WTC11 (cell line): Measurements from ENCODE around the gene CARS2. TPM values are rescaled to one million over a fixed set of nuclear protein-coding genes. Genes with fewer than 3 reads are reported as not detected.

Source experiments
- ATAC-seq: fragments of 200-7000 bp; cut with Tn5 transposase; 2 replicates; pipeline ENCODE4 v1.10.0; 2021; ENCODE audit warnings: mild to moderate bottlenecking, moderate library complexity
- CTCF ChIA-PET: fragments of 300-600 bp; sonication (Branson Sonifier 250); formaldehyde crosslinking; loops from one replicate; lab custom pipeline; 2021; ENCODE audit warnings: antibody characterized with exemption; lab: Charles Lee
- POLR2A ChIA-PET: fragments of 350-600 bp; sonication (Branson Sonifier 250); formaldehyde crosslinking; loops from one replicate; lab custom pipeline; 2021; ENCODE audit warnings: antibody characterized with exemption; lab: Charles Lee
- DNase-seq: peaks from one replicate; pipeline ENCODE4 v3.0.0; 2021; ENCODE audit warnings: low spot score
- H3K27ac Mint-ChIP-seq: 2 replicates; pipeline ENCODE4 v1.8.0; 2021; ENCODE audit warnings: mixed read lengths
- H3K27me3 Mint-ChIP-seq: 2 replicates; pipeline ENCODE4 v1.8.0; 2021; ENCODE audit warnings: low read depth, mild to moderate bottlenecking, moderate library complexity, mixed read lengths
- H3K36me3 Mint-ChIP-seq: 2 replicates; pipeline ENCODE4 v1.8.0; 2021; ENCODE audit warnings: mixed read lengths
- H3K4me1 Mint-ChIP-seq: 2 replicates; pipeline ENCODE4 v1.8.0; 2022; ENCODE audit warnings: mixed read lengths
- H3K4me3 Mint-ChIP-seq: 2 replicates; pipeline ENCODE4 v1.8.0; 2021; ENCODE audit warnings: mild to moderate bottlenecking, moderate library complexity, mixed read lengths
- H3K9me3 Mint-ChIP-seq: 2 replicates; pipeline ENCODE4 v1.8.0; 2021; ENCODE audit warnings: mixed read lengths
- ATF1 ChIP-seq: sonication (generic); formaldehyde crosslinking; IDR thresholded peaks from 2 replicates; pipeline ENCODE4 v1.8.1; 2023; ENCODE audit warnings: mild to moderate bottlenecking, moderate library complexity, missing genetic modification reagents
- ETV6 ChIP-seq: sonication (generic); formaldehyde crosslinking; IDR thresholded peaks from 2 replicates; pipeline ENCODE4 v1.8.1; 2022; ENCODE audit warnings: mild to moderate bottlenecking, missing genetic modification reagents
- FOXK1 ChIP-seq: sonication (generic); formaldehyde crosslinking; IDR thresholded peaks from 2 replicates; pipeline ENCODE4 v1.8.0; 2022; ENCODE audit warnings: mild to moderate bottlenecking, moderate library complexity, missing genetic modification reagents
- GRHL2 ChIP-seq: fragments of 250-450 bp; sonication (Bioruptor Pico); IDR thresholded peaks from 2 replicates; pipeline ENCODE4 v1.8.0; 2022; ENCODE audit warnings: mild to moderate bottlenecking, moderate library complexity; ENCODE audit not compliant: insufficient replicate concordance, severe bottlenecking
- NFE2L1 ChIP-seq: sonication (generic); formaldehyde crosslinking; IDR thresholded peaks from 2 replicates; pipeline ENCODE4 v1.8.1; 2023; ENCODE audit warnings: missing genetic modification reagents
- OVOL2 ChIP-seq: fragments of 250-450 bp; sonication (Bioruptor Pico); IDR thresholded peaks from 2 replicates; pipeline ENCODE4 v1.9.0; 2021; ENCODE audit warnings: mild to moderate bottlenecking, borderline replicate concordance
- RELA ChIP-seq: sonication (generic); formaldehyde crosslinking; IDR thresholded peaks from 2 replicates; pipeline ENCODE4 v1.8.1; 2022; ENCODE audit warnings: missing genetic modification reagents, mild to moderate bottlenecking, borderline replicate concordance
- RORB ChIP-seq: fragments of 250-450 bp; sonication (Bioruptor Pico); IDR thresholded peaks from 2 replicates; pipeline ENCODE4 v1.9.0; 2021; ENCODE audit warnings: mild to moderate bottlenecking
- SMAD3 ChIP-seq: sonication (generic); formaldehyde crosslinking; IDR thresholded peaks from 2 replicates; pipeline ENCODE4 v1.8.0; 2022; ENCODE audit warnings: missing genetic modification reagents, mild to moderate bottlenecking, borderline replicate concordance
- SMAD4 ChIP-seq: sonication (generic); formaldehyde crosslinking; IDR thresholded peaks from 2 replicates; pipeline ENCODE4 v1.8.0; 2022; ENCODE audit warnings: mild to moderate bottlenecking, missing genetic modification reagents
- ZNF219 ChIP-seq: sonication (generic); formaldehyde crosslinking; IDR thresholded peaks from 2 replicates; pipeline ENCODE4 v1.8.0; 2023; ENCODE audit warnings: missing genetic modification reagents, mild to moderate bottlenecking, borderline replicate concordance
- ZNF232 ChIP-seq: sonication (generic); formaldehyde crosslinking; IDR thresholded peaks from 2 replicates; pipeline ENCODE4 v1.8.0; 2022; ENCODE audit warnings: mild to moderate bottlenecking, missing genetic modification reagents
- ZNF263 ChIP-seq: sonication (generic); formaldehyde crosslinking; IDR thresholded peaks from 2 replicates; pipeline ENCODE4 v1.8.1; 2022; ENCODE audit warnings: low read depth, mild to moderate bottlenecking, moderate library complexity, missing genetic modification reagents
- ZNF317 ChIP-seq: sonication (generic); formaldehyde crosslinking; IDR thresholded peaks from 2 replicates; pipeline ENCODE4 v1.8.1; 2023; ENCODE audit warnings: low read depth, mild to moderate bottlenecking, moderate library complexity, missing genetic modification reagents, borderline replicate concordance
- total RNA-seq: library from RNA; stranded (reverse); gene quantifications from 3 replicates; pipeline ENCODE4 v1.2.3, GENCODE V29; 2021
- TF ChIP-seq, protein P1 (sequence below): fragments of 250-450 bp; sonication (Bioruptor Pico); conservative IDR thresholded peaks from 2 replicates; pipeline ENCODE4 v1.9.0; 2021; ENCODE audit warnings: mild to moderate bottlenecking
- TF ChIP-seq, protein P2 (sequence below): sonication (generic); formaldehyde crosslinking; IDR thresholded peaks from 2 replicates; pipeline ENCODE4 v1.8.1; 2022; ENCODE audit warnings: mild to moderate bottlenecking, missing genetic modification reagents, moderate library complexity, borderline replicate concordance
- TF ChIP-seq, protein P3 (sequence below): sonication (generic); formaldehyde crosslinking; IDR thresholded peaks from 2 replicates; pipeline ENCODE4 v1.8.1; 2022; ENCODE audit warnings: low read depth, missing genetic modification reagents, borderline replicate concordance
- TF ChIP-seq, protein P4 (sequence below): sonication (generic); formaldehyde crosslinking; IDR thresholded peaks from 2 replicates; pipeline ENCODE4 v1.8.0; 2022; ENCODE audit warnings: mild to moderate bottlenecking, missing genetic modification reagents
- TF ChIP-seq, protein P5 (sequence below): sonication (generic); formaldehyde crosslinking; conservative IDR thresholded peaks from 2 replicates; pipeline ENCODE4 v1.8.1; 2023; ENCODE audit warnings: mild to moderate bottlenecking, low read depth, missing genetic modification reagents, moderate library complexity
- TF ChIP-seq, protein P6 (sequence below): sonication (generic); formaldehyde crosslinking; IDR thresholded peaks from 2 replicates; pipeline ENCODE4 v1.8.0; 2023; ENCODE audit warnings: missing genetic modification reagents, mild to moderate bottlenecking, borderline replicate concordance

CARS2 gene
- total RNA-seq, 1 experiment from 2014 or later, result 39.9 TPM

DNA sequence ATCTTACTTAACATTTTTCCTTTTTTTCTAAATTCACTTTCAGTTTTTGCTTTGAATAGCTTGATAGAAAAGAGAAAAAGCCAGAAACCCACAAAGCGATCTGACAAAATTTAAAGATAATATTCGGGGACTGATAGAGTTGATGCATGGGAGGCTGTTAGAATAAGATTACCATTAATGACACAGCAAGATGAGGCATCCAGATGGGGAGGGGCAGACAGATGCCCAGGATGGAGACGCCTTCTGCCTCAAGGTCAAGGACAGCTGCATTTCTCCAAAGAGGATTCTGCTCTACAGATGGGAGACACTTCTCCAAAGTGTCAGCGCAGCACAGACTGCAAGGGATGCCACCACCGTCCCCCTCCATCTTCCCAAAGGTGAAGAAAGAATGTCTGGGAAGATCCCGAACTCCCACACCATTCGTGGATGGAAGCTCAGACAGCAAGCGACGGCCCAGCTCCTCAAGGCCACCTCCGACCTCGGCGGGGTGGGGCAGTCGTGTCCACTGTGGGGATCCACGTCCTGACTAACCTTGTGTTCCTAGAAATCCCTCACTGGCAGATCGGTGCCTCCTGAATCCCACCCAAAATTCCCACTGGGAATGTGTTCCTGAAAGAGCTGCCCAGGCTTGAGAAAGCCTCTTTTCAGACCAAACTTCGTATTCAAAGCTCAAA lies 57.6 kb downstream of the CARS2 start (continued):
- TF ChIP-seq, protein P1, sequence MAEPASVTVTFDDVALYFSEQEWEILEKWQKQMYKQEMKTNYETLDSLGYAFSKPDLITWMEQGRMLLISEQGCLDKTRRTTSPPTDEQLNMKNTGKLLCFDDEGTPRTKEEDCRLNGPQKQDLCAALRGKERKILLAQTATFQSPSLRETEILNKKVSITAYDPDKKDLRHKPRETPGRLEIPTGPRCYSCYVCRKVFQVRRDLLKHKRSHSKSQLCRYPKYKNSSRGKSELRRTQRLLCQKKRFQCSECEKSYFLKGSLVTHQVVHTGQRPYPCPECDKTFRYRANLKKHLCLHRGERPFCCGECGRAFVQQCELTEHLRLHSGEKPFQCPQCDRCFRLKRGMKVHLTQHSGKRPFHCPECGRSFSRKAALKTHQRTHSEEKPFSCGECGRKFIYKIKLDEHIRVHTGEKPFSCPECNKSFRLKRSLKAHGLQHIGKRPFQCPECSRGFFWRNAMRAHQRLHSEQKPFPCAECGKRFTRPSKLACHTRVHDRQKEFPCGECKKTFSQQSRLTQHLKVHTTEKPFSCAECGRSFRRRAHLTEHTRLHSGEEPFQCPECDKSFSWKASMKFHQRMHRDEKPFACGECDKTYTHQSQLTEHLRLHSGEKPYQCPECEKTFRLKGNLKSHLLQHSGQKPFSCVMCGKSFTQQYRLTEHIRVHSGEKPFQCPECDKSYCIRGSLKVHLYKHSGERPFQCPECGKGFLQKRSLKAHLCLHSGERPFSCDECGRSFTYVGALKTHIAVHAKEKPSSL (CRISPR knock-in tag), result no peak
- TF ChIP-seq ZNF263 (CRISPR knock-in tag) (no peak), ETV6 (CRISPR knock-in tag) (no peak)

DNA sequence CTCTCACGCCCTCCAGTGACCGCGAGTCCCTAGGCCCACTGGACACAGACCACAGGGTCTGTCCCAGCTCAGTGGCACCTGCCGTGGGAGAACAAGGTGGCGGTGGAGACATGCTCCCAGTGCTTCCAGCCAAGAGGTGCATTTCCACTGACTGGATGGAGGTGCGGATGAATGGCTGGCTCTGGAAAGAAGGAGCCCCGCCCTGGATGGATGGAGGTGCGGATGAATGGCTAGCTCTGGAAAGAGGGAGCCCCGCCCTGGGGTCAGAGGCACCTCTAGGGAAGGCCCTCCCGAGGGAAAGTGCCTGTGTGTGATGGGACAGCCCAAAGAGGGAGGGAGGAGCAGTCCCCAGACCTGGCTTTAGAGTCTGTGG lies 58.6 kb downstream of the CARS2 start:
- H3K27me3 Mint-ChIP-seq, result no peaks in the 10 kb centered on the region
- TF ChIP-seq OVOL2 (CRISPR knock-in tag) (no peak), SMAD4 (CRISPR knock-in tag) (no peak), ETV6 (CRISPR knock-in tag) (no peak), SMAD3 (CRISPR knock-in tag) (no peak), RORB (CRISPR knock-in tag) (no peak), ZNF219 (CRISPR knock-in tag) (no peak), ZNF317 (CRISPR knock-in tag) (no peak), ATF1 (CRISPR knock-in tag) (no peak), NFE2L1 (CRISPR knock-in tag) (no peak), RELA (CRISPR knock-in tag) (no peak), FOXK1 (no peak), GRHL2 (CRISPR knock-in tag) (no peak), ZNF232 (CRISPR knock-in tag) (no peak)
- TF ChIP-seq, protein P2, sequence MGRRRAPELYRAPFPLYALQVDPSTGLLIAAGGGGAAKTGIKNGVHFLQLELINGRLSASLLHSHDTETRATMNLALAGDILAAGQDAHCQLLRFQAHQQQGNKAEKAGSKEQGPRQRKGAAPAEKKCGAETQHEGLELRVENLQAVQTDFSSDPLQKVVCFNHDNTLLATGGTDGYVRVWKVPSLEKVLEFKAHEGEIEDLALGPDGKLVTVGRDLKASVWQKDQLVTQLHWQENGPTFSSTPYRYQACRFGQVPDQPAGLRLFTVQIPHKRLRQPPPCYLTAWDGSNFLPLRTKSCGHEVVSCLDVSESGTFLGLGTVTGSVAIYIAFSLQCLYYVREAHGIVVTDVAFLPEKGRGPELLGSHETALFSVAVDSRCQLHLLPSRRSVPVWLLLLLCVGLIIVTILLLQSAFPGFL (CRISPR knock-in tag), result no peak
- TF ChIP-seq, protein P3, sequence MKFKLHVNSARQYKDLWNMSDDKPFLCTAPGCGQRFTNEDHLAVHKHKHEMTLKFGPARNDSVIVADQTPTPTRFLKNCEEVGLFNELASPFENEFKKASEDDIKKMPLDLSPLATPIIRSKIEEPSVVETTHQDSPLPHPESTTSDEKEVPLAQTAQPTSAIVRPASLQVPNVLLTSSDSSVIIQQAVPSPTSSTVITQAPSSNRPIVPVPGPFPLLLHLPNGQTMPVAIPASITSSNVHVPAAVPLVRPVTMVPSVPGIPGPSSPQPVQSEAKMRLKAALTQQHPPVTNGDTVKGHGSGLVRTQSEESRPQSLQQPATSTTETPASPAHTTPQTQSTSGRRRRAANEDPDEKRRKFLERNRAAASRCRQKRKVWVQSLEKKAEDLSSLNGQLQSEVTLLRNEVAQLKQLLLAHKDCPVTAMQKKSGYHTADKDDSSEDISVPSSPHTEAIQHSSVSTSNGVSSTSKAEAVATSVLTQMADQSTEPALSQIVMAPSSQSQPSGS, result no peak
- TF ChIP-seq, protein P4, sequence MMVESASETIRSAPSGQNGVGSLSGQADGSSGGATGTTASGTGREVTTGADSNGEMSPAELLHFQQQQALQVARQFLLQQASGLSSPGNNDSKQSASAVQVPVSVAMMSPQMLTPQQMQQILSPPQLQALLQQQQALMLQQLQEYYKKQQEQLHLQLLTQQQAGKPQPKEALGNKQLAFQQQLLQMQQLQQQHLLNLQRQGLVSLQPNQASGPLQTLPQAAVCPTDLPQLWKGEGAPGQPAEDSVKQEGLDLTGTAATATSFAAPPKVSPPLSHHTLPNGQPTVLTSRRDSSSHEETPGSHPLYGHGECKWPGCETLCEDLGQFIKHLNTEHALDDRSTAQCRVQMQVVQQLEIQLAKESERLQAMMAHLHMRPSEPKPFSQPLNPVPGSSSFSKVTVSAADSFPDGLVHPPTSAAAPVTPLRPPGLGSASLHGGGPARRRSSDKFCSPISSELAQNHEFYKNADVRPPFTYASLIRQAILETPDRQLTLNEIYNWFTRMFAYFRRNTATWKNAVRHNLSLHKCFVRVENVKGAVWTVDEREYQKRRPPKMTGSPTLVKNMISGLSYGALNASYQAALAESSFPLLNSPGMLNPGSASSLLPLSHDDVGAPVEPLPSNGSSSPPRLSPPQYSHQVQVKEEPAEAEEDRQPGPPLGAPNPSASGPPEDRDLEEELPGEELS (CRISPR knock-in tag), result no peak
- TF ChIP-seq, protein P5, sequence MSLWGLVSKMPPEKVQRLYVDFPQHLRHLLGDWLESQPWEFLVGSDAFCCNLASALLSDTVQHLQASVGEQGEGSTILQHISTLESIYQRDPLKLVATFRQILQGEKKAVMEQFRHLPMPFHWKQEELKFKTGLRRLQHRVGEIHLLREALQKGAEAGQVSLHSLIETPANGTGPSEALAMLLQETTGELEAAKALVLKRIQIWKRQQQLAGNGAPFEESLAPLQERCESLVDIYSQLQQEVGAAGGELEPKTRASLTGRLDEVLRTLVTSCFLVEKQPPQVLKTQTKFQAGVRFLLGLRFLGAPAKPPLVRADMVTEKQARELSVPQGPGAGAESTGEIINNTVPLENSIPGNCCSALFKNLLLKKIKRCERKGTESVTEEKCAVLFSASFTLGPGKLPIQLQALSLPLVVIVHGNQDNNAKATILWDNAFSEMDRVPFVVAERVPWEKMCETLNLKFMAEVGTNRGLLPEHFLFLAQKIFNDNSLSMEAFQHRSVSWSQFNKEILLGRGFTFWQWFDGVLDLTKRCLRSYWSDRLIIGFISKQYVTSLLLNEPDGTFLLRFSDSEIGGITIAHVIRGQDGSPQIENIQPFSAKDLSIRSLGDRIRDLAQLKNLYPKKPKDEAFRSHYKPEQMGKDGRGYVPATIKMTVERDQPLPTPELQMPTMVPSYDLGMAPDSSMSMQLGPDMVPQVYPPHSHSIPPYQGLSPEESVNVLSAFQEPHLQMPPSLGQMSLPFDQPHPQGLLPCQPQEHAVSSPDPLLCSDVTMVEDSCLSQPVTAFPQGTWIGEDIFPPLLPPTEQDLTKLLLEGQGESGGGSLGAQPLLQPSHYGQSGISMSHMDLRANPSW, result no peak
- TF ChIP-seq, protein P6, sequence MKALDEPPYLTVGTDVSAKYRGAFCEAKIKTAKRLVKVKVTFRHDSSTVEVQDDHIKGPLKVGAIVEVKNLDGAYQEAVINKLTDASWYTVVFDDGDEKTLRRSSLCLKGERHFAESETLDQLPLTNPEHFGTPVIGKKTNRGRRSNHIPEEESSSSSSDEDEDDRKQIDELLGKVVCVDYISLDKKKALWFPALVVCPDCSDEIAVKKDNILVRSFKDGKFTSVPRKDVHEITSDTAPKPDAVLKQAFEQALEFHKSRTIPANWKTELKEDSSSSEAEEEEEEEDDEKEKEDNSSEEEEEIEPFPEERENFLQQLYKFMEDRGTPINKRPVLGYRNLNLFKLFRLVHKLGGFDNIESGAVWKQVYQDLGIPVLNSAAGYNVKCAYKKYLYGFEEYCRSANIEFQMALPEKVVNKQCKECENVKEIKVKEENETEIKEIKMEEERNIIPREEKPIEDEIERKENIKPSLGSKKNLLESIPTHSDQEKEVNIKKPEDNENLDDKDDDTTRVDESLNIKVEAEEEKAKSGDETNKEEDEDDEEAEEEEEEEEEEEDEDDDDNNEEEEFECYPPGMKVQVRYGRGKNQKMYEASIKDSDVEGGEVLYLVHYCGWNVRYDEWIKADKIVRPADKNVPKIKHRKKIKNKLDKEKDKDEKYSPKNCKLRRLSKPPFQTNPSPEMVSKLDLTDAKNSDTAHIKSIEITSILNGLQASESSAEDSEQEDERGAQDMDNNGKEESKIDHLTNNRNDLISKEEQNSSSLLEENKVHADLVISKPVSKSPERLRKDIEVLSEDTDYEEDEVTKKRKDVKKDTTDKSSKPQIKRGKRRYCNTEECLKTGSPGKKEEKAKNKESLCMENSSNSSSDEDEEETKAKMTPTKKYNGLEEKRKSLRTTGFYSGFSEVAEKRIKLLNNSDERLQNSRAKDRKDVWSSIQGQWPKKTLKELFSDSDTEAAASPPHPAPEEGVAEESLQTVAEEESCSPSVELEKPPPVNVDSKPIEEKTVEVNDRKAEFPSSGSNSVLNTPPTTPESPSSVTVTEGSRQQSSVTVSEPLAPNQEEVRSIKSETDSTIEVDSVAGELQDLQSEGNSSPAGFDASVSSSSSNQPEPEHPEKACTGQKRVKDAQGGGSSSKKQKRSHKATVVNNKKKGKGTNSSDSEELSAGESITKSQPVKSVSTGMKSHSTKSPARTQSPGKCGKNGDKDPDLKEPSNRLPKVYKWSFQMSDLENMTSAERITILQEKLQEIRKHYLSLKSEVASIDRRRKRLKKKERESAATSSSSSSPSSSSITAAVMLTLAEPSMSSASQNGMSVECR (CRISPR knock-in tag), result no peak
- ATAC-seq, result no peak
- H3K27ac Mint-ChIP-seq, result no peak overlapping the region
- DNase-seq, result no peak
- H3K4me1 Mint-ChIP-seq, result peaks cover 4% of the 10 kb centered on the region
- POLR2A ChIA-PET, result no interaction called here
- no peaks in the 10 kb centered on the region for H3K9me3 Mint-ChIP-seq
- H3K4me3 Mint-ChIP-seq, result no peak overlapping the region
- peaks cover 12% of the 10 kb centered on the region; the same call in 1 of the 2 replicates for H3K36me3 Mint-ChIP-seq
- CTCF ChIA-PET, result interaction anchor here (1.8 kb wide), 1 partner anchor 191 kb away, joined by 6 read pairs; no protein-coding TSS in a partner anchor
